Neural crest cell (in vitro differentiated cells): ENCODE measurements around the gene FAM24B. TPM values are rescaled to one million over a fixed set of nuclear protein-coding genes. Genes with fewer than 3 reads are reported as not detected.

Experiments used
- DNase-seq: peaks from one replicate; pipeline ENCODE4 v3.0.0; 2021; ENCODE audit warnings: low read depth, mixed read lengths, low spot score
- H3K27ac Mint-ChIP-seq: one replicate; pipeline ENCODE4 v1.8.0; 2021; ENCODE audit warnings: mild to moderate bottlenecking, mixed read lengths; ENCODE audit not compliant: unreplicated experiment
- H3K27me3 Mint-ChIP-seq: 2 replicates; pipeline ENCODE4 v1.8.0; 2021; ENCODE audit warnings: low read depth, mild to moderate bottlenecking, mixed read lengths
- H3K36me3 Mint-ChIP-seq: 2 replicates; pipeline ENCODE4 v1.8.0; 2021; ENCODE audit warnings: low read depth, mild to moderate bottlenecking, mixed read lengths
- H3K4me1 Mint-ChIP-seq: 2 replicates; pipeline ENCODE4 v1.8.0; 2021; ENCODE audit warnings: mixed read lengths
- H3K4me3 Mint-ChIP-seq: one replicate; pipeline ENCODE4 v1.8.0; 2021; ENCODE audit warnings: mild to moderate bottlenecking, mixed read lengths
- H3K9me3 Mint-ChIP-seq: 2 replicates; pipeline ENCODE4 v1.8.0; 2021; ENCODE audit warnings: mixed read lengths
- total RNA-seq: library from RNA; stranded (reverse); gene quantifications from 2 replicates; pipeline ENCODE4 v1.2.1, GENCODE V29; 2021
- TF ChIP-seq, protein P1 (sequence below): fragments of 200-600 bp; sonication (generic); conservative IDR thresholded peaks from 2 replicates; pipeline ENCODE4 v1.5.0; 2021; ENCODE audit warnings: antibody characterized with exemption, mild to moderate bottlenecking

The FAM24B gene
- total RNA-seq, 1 donor from 2014 or later = not detected

DNA sequence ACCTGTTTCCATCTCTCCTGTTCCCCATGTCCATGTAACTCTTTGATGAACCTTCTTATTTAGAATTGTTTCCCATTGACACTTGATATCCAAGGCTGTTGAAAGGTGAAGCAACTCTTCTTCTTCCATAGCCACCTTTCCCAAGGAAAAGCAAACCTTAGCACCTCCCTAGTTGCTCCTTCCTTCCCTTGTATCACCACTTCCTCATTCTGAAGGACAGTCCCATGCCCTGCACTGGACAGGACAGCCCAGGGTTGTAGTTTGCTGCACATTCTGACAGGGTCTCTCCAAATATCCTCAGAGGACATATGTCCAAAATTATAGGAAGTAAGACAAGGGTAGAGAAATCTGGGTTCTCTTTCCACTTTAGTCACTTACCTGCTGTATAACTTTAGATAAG is 39.9 kb downstream of the FAM24B start:
- DNase-seq = no peak
- Mint-ChIP-seq H3K9me3 (no peaks in the 10 kb centered on the region), H3K27ac (no peak overlapping the region), H3K4me3 (no peak overlapping the region), H3K4me1 (no peaks in the 10 kb centered on the region), H3K36me3 (no peaks in the 10 kb centered on the region), H3K27me3 (peaks cover 44% of the 10 kb centered on the region)
- TF ChIP-seq, protein P1, sequence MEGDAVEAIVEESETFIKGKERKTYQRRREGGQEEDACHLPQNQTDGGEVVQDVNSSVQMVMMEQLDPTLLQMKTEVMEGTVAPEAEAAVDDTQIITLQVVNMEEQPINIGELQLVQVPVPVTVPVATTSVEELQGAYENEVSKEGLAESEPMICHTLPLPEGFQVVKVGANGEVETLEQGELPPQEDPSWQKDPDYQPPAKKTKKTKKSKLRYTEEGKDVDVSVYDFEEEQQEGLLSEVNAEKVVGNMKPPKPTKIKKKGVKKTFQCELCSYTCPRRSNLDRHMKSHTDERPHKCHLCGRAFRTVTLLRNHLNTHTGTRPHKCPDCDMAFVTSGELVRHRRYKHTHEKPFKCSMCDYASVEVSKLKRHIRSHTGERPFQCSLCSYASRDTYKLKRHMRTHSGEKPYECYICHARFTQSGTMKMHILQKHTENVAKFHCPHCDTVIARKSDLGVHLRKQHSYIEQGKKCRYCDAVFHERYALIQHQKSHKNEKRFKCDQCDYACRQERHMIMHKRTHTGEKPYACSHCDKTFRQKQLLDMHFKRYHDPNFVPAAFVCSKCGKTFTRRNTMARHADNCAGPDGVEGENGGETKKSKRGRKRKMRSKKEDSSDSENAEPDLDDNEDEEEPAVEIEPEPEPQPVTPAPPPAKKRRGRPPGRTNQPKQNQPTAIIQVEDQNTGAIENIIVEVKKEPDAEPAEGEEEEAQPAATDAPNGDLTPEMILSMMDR = no peak

DNA sequence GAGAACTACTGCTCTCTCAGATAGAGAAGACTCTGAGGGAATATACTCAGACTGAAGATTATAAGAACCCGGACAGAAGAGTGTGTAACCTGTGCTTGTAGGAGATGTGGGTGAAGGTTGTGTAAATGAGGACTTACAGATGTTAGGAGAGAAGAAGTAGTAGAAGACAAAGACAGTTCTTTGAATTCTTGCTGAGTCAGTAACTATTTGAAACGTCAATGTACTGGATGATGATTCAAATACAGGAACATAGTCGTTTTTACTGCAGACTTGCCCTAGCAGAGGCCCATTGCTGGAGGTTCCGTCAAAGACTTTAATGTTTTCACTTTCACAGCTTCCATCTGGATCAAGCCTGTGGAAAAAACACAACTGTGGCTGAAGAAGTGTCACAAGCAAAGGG is 40.5 kb downstream of the FAM24B start:
- TF ChIP-seq, protein P1 = no peak
- Mint-ChIP-seq H3K9me3 (no peaks in the 10 kb centered on the region), H3K4me3 (no peak overlapping the region), H3K4me1 (no peaks in the 10 kb centered on the region), H3K27me3 (peaks cover 45% of the 10 kb centered on the region), H3K27ac (no peak overlapping the region), H3K36me3 (no peaks in the 10 kb centered on the region)
- no peak for DNase-seq

DNA sequence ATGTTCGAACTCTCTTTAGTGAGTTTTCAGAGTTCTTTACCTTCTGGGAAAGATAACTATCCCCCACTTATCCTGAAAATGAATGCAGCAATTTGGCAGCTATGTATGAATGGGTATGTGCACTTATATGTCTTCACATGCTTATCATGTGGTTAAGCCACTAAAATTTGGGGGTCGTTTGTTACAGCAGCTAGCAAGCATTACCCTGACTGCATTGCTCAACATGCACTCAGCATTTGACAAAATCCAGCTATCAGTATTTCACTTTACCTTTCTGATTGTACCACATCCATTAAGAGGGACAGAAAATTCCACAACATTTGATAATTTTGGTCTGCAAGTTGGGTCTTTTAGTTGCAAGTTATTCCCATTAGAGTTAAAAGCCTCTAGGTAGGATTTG is 43.5 kb downstream of the FAM24B start:
- Mint-ChIP-seq H3K9me3 (no peaks in the 10 kb centered on the region), H3K27me3 (peaks cover 48% of the 10 kb centered on the region), H3K36me3 (no peaks in the 10 kb centered on the region), H3K4me3 (no peak overlapping the region), H3K27ac (no peak overlapping the region), H3K4me1 (no peaks in the 10 kb centered on the region)
- no peak for DNase-seq
- TF ChIP-seq, protein P1 = no peak

DNA sequence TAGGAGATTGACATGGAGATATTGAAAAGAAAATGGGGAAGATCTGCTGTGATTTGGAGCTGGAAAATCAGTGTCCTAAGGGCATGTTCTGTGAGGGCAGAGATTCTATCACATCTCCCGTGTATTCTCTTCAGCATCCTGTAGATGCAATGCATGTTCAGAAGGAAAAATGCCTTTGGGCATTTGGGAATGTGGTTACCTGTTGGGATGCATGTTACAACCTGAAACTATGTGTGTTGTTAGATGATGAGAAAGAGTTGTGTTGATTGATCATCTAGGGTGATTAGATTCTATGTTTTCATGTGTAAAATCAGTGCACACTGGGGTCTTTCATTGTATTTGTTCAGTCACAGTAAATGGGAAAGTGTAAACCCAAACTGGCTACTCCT is 48.4 kb downstream of the FAM24B start:
- DNase-seq = no peak
- Mint-ChIP-seq H3K4me1 (no peaks in the 10 kb centered on the region), H3K4me3 (no peak overlapping the region), H3K27me3 (peaks cover 45% of the 10 kb centered on the region), H3K36me3 (no peaks in the 10 kb centered on the region), H3K27ac (no peak overlapping the region), H3K9me3 (no peaks in the 10 kb centered on the region)
- TF ChIP-seq, protein P1 = no peak

DNA sequence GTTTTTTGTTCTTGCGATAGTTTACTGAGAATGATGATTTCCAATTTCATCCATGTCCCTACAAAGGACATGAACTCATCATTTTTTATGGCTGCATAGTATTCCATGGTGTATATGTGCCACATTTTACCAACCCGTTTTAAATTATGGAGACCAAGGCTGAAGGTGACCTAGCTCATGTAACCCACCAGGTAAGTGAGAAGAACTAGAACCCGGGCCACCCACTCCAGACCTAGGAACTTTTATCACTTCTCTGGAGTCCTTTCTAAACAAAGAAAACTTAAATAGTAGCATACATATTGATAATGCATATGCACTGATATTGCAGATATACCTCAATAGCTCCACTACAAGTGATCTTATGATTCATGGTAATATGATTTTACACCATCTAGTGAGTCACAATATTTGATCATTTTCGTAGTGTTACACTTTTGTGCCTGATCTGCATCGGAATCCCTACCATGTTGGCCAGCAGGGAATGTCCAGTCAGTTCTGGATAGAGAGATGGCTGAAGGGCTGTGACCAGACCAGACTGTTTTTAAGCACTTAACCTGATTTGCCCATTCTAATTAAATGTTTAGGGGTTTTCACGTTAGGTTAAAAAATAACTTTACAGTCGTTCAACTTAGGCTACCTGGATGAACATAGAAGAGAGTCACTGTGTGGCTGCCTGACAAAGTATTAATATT is 49.0 kb downstream of the FAM24B start:
- no peak for DNase-seq
- Mint-ChIP-seq H3K4me1 (no peaks in the 10 kb centered on the region), H3K4me3 (no peak overlapping the region), H3K9me3 (no peaks in the 10 kb centered on the region), H3K27me3 (peaks cover 47% of the 10 kb centered on the region), H3K36me3 (no peaks in the 10 kb centered on the region), H3K27ac (no peak overlapping the region)
- TF ChIP-seq, protein P1 = no peak
